GM19023 (cell line): ENCODE data around the gene EYA2.
"Not testable (repeated sequence)": the region's sequence is repeated elsewhere in the genome, so short reads cannot be mapped to it uniquely, and the experiment has no call there.

Experiments
- ATAC-seq: cut with Tn5 transposase; IDR thresholded peaks from one replicate; pipeline ENCODE4 v1.9.1; 2021; ENCODE audit warnings: mild to moderate bottlenecking, moderate library complexity; ENCODE audit not compliant: unreplicated experiment

Gene EYA2, protein sequence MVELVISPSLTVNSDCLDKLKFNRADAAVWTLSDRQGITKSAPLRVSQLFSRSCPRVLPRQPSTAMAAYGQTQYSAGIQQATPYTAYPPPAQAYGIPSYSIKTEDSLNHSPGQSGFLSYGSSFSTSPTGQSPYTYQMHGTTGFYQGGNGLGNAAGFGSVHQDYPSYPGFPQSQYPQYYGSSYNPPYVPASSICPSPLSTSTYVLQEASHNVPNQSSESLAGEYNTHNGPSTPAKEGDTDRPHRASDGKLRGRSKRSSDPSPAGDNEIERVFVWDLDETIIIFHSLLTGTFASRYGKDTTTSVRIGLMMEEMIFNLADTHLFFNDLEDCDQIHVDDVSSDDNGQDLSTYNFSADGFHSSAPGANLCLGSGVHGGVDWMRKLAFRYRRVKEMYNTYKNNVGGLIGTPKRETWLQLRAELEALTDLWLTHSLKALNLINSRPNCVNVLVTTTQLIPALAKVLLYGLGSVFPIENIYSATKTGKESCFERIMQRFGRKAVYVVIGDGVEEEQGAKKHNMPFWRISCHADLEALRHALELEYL

DNA sequence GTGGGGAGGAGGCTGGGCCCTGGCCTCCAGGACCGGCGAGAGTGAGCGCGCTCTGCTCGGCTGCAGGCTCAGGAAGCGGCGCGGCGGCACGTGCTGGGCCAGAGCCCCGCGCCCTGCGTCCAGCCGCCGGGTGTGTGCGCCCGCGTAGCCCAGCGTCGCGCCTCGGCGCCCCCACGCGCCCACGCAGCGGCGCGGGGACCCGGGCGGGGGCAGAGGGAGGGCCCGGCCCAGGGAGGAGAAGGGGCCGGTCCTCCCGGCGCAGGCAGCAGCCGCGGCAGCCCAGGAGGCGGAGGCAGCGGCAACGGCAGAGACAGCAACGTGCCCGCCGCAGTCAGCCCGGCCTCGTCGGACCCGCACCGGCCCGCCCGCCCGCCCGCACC is at the start of gene EYA2:
Gene EYA2 (plus strand): TSS at position 265 of the 380 bp plus-strand sequence. CDS start 95,168 bp downstream, outside the sequence.
- ATAC-seq: no peak

DNA sequence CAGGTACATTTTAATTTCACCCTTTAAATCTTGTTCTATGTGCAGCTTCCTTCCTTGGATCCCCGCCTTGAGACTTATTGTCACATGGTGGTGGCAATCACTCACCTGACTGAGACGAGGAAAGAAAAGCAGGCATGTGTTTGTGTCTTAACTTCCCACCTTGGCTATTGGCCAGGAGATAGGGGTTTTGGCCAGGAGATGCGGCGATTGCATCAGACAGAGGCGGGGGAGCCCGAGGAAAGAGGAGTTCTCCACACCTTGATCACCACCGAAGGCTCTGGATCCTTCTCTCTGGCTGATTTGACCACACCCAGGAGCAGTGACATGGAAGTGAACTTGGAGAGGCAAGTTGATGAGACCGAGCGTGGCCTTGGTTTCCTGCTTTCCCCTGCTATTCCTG is 49.7 kb upstream of the EYA2 start:
- ATAC-seq: no peak

DNA sequence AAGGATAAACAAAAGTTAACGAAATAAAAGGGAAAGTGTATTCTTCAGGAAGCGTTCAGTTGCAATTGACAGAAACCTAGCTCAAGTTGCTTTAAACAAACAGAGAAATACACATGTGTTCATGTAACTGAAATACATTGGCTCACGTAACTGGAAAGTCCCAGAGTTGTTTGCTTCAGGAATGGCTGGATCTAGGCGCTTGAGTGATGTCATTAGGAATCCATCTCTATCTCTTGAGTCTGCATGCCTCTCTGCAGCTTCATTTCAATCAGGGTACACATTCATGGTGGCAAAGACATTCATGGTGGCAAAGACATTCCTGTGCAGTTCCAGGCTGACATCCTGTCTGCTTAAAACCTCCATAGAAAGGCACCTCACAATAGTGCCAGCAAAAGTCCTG is 45.4 kb upstream of the EYA2 start:
- ATAC-seq: no peak

DNA sequence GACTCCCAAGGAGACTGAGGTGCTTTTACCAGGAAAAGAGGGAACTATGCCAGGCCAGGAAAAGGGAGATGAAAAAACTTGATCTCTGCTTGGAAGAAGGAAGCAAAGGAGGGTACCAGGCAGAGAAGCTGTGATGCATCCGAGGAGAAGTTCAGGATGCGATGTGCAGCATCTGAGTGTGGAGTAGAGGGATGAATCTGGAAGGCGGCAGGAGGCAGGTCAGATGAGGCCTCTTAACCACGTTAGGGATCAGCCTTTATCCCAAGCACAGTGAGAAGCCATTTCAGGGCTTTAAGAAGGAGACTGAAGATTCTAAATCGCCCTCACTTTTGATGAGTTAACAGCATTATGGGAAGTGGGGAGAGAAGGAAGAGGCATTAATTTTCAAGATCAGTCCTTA is 44.9 kb upstream of the EYA2 start:
- ATAC-seq: no peak

DNA sequence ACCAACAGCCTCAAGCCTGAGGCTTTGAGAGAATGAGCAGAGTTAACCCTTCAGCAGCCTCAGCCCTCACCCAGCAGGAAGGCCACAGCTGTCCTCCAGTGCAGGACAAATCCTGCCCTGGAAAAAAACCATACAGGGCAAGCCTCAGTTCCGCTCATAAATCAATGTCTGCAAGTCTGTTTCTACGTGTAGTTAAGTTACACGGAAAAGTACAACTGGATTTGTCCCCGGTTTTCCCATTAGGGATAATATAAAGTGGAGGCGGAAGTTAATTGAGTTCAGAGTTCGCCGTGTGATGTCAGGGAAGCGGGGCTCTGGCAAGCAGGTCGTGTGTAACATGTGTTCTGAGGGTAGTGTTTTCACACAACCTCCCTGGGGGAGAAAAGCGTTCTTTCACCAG is 44.2 kb upstream of the EYA2 start:
- ATAC-seq: no peak

DNA sequence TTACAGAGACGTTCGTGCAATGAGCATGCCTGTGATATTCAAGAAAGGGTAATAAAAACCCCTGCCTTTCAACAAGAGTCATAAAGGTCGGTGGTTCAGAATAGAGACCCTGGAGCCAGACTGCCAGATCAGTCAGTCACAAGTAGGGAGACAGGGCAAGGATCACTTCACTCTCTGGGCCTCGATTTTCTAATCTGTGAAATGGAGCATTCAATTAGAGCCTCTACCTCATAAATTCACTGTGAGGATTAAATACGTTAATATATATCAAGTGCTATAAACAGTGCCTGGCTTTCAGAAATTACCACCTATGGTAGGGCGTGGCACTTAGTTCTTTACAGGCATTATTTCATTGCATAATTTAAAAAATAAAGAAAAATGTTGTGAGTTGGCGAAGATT is 43.7 kb upstream of the EYA2 start:
- ATAC-seq: no peak

DNA sequence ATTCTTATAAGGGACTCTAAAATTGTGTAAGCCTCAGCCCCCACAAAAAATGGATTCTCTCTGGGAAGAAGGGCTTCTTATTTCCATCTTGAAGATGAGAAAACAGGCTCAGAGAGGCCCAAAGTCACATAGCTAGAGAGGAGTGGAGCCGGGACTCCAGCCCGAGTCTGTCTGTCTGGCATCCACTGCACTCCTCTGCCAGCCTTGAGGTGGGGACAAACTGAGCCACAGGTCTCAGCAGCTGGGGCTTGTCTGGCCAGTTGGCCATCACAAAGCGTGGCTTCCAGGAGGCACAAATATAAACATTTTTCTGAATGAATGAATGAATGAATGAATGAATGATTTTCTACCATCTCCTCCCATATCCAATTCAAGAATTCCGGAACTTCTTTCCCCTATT is 42.9 kb upstream of the EYA2 start:
- no peak for ATAC-seq

DNA sequence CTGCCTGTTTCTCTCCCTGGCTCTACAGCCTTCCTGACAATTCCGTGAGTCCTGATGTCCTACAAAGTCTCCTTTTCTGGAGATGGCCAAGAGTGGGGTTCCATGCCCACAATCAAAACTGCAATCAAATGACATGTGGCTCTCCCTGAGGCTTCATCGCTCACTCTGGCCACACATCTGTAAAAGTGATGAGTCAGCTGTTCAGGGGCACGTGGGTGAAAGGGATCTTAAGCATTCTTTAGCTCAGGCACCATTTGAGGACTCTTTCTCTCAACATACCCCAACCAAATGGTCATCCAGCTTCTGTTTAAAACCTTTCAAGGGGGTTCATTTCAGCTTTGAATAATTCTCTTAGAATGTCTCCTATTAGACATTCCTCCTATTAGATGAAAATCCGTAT is 42.3 kb upstream of the EYA2 start:
- ATAC-seq: no peak

DNA sequence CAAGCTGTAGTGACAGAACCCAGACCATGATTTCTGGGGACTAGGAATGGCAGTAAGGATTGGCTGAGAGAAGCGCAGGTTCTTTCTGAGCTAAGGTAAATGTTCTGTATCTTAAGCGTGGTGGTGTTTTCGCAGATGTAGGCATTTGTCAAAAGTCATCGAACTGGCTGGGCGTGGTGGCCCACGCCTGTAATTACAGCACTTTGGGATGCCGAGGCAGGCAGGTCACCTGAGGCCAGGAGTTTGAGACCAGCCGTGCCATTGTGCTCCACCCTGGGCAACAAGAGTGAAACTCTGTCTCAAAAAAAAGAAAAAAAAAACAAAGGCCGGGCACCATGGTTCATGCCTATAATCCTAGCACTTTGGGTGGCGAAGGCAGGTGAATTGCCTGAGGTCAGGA is 40.7 kb upstream of the EYA2 start:
- ATAC-seq: no peak

DNA sequence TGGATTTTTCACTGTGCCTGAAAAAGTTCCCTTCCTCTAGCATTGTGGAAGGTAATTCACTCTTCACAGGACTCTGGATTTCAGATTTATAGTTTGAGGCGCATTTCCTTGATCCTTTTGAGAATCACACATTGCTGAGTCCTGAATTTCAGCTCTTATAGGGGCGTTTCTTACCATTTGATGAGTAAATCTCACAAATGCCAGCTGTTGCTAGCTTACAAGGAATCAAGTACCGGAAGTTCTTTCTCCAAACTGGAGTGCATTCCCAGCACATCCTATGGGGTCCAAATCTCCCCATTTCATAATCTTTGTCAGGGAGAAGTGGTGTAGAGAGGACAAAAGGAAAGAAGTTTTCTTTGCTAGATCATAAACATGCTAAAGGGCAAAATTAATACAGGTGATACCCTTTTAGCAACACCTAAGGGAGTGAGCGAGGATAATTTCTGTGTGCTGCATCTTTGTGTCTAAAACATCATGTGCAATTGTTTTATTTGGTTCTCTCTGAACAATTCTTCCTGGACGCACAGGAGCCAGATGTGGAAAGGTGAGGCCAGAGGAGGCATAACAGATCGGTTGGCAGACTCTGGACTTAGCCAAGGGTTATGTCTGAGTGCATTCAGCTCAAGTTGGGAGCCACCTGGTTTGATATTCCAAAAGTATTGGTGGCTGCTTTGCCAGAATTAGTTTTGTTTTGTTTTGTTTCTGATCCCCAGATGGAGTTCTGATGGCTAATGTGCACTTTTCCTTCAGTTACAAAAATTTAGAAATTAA is 37.4 kb upstream of the EYA2 start:
- ATAC-seq: no peak

DNA sequence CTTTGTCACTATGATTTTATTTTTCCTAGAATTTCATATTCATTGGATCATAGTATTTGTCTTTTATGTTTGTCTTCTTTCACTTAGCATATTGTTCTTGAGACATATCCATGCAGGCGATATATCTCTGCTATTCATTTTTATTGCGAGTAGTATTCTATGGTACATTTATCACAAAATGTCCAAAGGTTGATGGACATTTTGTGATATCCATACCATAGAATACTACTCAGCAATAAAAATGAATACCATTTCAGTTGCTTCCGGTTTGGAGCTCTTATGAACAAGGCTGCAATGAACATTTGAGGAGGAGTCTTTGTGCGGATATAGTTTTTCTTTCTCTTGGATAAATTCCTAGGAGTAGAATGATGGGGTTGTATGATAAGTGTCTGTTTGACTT is 28.8 kb upstream of the EYA2 start:
- no peak for ATAC-seq

DNA sequence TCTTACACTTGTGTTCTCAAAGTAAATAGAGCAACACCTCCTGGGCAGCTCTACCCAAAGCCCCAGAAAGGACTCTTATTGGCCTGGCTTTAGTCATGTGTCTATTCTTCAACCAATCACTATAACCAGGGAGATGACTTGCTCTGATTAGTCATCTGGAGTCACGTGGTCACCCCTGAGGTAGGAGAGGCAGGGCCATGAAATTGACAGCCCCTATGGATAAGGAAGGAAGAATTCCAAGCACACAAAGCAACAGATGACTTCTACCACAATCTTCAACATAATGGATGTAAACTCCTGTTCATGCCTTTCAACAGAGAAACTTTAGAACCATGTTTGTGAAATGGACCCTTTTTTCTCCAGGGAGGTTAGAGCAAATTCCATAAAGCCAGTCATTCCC is 24.6 kb upstream of the EYA2 start:
- no peak for ATAC-seq

DNA sequence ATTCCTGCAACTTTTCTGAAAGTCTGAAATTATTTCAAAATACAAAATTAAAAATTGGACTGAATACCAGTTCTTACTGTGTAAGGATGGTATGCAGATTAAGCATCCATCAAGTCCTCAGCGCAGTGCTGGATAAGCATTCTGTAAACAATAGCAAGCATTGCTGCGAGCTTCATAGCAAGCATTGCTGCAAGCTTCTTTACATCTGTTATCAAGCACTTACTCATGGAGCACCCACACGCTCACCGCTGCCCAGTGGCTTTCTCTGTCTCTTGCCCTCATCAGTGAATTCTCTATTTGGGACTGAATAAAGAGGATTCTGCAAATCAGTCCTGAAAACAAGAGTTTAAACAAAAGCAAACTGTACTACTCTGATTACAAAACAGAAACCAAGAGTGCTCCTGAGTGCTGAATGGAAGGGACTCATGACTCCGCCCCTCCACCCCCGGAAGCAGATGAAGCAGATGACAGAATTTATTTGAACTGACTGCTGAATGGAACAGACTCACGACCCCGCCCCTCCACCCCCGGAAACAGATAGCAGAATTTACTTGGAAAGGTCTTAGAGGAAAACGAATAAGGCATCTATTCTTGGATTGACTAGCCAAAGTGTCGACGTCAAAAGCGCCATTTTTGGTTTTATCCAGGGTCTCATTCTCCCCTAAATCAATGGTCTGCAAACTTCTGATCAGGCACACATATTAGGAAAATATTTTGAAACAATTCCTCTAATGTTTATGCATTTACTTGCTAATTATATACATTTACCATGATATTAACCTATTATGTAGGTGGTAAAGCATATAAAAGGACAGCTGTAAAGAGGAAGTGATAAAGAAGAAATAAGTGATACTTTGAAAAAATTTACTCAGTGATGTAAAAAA is 22.1 kb upstream of the EYA2 start:
- no peak for ATAC-seq

DNA sequence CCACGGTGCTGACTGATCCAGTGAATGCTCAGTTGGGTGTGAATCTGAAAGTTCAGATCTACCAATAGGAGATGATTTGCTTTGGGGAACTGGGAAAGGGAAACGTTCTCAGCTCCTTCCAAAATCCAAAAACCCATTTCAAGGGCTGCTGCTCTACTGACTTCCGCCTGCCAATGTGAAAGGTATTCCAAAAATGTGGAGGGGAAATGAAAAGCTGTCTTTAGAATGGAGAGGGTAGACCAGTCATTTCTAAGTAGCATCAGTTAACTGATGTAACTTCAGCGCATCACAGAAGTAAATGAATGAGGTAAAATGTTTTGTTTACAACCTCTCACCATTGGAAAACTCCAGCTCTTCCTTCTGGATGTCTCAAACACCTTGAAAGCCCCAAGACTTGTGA is 19.6 kb upstream of the EYA2 start:
- no peak for ATAC-seq

DNA sequence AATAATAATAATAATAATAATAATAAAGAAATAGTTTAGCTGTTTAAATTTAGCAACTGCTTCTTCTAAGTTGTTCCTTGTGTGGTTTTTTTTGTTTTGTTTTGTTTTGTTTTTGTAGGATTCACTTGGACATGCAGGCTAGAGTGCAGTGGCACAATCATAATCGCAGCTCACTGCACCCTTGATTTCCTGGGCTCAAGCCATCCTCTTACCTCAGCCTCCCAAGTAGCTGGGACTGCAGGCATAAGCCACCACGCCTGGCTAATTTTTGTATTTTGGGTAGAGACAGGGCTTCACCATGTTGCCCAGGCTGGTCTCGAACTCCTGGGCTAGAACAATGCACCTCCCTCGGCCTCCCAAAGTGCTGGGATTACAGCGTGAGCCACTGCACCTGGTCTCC is 15.3 kb upstream of the EYA2 start:
- no peak for ATAC-seq

DNA sequence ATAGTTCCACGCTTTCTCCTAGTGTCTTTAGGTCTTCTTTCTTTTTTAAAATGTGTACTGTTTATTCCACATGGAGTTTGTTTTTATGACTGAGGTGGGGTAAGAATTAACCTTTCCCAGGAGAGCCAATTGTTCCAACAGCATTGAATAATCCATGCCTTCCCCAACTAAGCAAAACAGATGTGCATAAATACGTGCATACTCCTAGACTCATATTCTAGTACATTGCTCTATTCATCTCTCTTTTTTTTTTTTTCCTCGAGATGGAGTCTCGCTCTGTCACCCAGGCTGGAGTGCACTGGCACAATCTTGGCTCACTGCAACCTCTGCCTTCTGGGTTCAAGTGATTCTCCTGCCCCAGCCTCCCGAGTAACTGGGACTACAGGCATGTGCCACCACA is 14.7 kb upstream of the EYA2 start:
- not testable (repeated sequence) for ATAC-seq

DNA sequence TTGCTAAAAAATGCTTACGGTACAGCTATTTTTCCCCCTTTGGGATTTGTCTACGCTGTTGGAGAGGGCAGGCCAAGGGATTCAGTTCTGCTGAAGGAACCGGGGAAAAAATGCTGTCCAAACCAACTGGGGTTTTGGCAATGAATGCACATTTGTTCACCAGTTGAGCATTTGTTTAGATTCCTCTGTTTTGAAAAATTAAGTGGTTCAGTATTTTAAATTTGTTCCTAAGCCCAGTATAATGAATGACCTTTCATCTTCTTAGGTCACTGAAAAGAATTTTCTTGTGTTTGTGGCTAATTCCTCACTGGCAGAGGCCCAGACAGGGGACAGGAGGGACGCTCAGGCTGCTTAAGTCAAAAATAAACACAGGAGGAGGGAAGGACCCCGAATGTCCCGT is 10.8 kb upstream of the EYA2 start:
- ATAC-seq: no peak

DNA sequence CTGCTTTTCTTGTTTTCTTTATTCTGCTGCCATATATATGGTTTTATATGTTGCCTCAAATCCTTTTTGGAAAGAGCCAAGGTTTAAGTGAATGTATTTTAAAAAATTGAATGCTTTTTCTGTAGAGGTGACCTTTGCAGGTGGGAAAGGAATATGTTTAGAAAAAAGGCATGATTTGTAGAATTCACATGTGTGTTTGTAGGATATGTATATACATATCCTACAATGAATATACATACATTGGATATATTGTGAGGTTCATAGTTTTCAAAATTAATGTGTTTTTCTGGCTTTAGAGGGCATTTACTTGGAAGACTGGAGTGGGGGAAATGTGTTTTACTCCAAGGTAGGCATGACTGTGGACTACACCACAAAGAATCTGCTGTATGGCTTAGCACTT is 4.0 kb upstream of the EYA2 start:
- no peak for ATAC-seq

DNA sequence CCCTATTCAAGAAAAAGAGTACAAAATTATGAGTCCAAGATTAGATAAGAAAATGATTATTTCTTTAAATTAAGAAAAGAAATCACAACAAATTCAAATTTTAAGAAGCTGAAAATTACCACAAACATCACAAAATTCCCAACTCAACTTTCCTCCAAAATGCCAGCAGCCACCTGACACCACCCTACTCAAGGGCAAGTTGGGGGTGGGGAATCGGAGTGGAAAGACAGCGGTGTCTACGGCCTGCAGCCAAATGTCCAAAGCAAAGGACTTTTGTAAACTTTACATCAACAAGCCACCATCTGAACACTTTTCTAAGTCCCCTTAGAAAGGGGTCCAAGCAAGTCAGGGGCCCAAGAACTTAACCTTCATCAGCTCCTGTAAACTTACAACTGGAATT is 1.6 kb upstream of the EYA2 start:
- no peak for ATAC-seq

DNA sequence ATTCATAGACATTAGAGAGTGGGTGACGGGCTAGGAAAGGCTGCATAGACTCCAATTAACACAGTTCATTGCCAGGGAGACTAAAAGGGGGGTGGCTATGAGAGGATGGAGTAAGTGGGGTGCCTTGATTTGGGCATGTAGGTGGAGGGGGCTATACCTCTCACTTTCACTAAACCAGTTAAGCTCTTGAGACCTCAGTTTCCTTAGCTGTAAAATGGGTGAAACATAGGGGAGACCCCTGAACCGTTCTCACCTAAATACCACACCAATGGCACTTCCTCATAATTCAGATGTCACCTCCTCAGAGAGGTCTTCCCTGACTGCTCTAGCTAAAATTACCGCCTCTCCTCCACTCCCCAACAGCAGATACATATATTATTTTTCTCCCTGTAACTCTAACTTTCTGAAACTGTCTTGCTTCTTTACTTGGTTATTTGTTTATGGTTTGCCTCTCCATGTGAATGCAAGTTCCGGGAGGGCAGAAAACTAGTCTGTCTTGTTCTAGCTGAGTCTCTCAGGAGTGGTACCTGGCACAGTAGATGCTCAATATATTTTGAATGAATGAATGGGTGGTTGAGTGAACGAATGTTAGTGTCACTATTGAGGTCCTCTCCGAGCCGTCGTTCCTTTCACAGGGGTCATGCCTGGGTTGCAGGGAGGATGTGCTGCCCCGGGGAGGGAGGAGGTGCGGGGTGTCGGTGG is 615 bp upstream of the EYA2 start:
- ATAC-seq: no peak
